Measurements from ENCODE around the gene GNA12. TPM values are rescaled to one million over a fixed set of nuclear protein-coding genes. Genes with fewer than 3 reads are reported as not detected.

GNA12 gene
- polyA plus RNA-seq, 1 of the 3 experiments (the other 2 are of a cell fraction): 64.8 TPM

- POLR2A ChIA-PET: no interaction called here
- Histone ChIP-seq H3F3A (replicated peaks; ENCODE audit: insufficient read depth) (peaks cover 41% of the 10 kb centered on the region), H3K79me2 (ENCODE audit: insufficient read depth) (peaks cover 89% of the 10 kb centered on the region), H3K27me3 (ENCODE audit: insufficient read depth) (no peaks in the 10 kb centered on the region), H3K4me3 (ENCODE audit: low read depth in 2 of 2, low read length in 1 of 2) (no peak overlapping the region), H3K4me2 (no peak overlapping the region), H4K20me1 (ENCODE audit: insufficient read depth) (peaks cover 4% of the 10 kb centered on the region), H2AFZ (ENCODE audit: low read depth) (no peak overlapping the region), H3K4me1 (ENCODE audit: control insufficient read depth in 1 of 2, insufficient read depth in 2 of 2, low read depth in 1 of 2, low read length in 1 of 2) (peaks cover 18 to 27% of the 10 kb centered on the region in 2 experiments; a peak in 3 of 4 replicates), H3K9ac (no peak overlapping the region), H3K27ac (ENCODE audit: low read depth in 2 of 2, low read length in 1 of 2) (peak overlapping the region in 1 of 2 experiments; percentile 78; a peak in 2 of 4 replicates), H3K9me2 (no peaks in the 10 kb centered on the region), H3K36me3 (replicated peaks in 1 of 2; ENCODE audit: control insufficient read depth in 1 of 2, insufficient read depth in 2 of 2, low read length in 1 of 2) (no peaks in the 10 kb centered on the region), H3K9me3 (no peaks in the 10 kb centered on the region)
- CTCF ChIA-PET: no interaction called here
- WGBS (ENCODE audit: low lambda C conversion rate): 86% methylated on average over 5 of the region's 5 CpGs
- no peak for DNase-seq
- TF ChIP-seq MEF2A (IDR thresholded peaks at IDR 0.05; ENCODE audit: borderline replicate concordance, low read depth): no peak
- no peak for TF ChIP-seq RAD21 (IDR thresholded peaks at IDR 0.05; ENCODE audit: low read length)
- no peak for TF ChIP-seq CHD2 (IDR thresholded peaks at IDR 0.05; ENCODE audit: low read length, partially characterized antibody)
- TF ChIP-seq USF2 (IDR thresholded peaks at IDR 0.05; ENCODE audit: borderline replicate concordance, low read depth, low read length): no peak
- TF ChIP-seq USF1 (IDR thresholded peaks at IDR 0.05; ENCODE audit: borderline replicate concordance, low read depth): no peak
- no peak for TF ChIP-seq NFIC (IDR thresholded peaks at IDR 0.05; ENCODE audit: borderline replicate concordance)
- no peak for TF ChIP-seq TCF12 (IDR thresholded peaks at IDR 0.05)
- TF ChIP-seq RFX5 (IDR thresholded peaks at IDR 0.05; ENCODE audit: low read length): no peak
- TF ChIP-seq, protein P1, sequence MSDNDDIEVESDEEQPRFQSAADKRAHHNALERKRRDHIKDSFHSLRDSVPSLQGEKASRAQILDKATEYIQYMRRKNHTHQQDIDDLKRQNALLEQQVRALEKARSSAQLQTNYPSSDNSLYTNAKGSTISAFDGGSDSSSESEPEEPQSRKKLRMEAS (IDR thresholded peaks at IDR 0.05; ENCODE audit: low read depth): no peak
- TF ChIP-seq MXI1 (IDR thresholded peaks at IDR 0.05; ENCODE audit: low read depth, low read length): no peak
- no peak for TF ChIP-seq ZBTB33 (IDR thresholded peaks at IDR 0.05; ENCODE audit: borderline replicate concordance, low read depth)
- no peak for TF ChIP-seq IRF3 (IDR thresholded peaks at IDR 0.05; ENCODE audit: low read depth, low read length)
Measured at GRCh38 chr7:2823130-2823529, 21.0 kb downstream of the GNA12 start.
